Upper lobe of left lung (tissue), 4 donors: ENCODE measurements around the gene SNX4.

Experiments used
- EP300 ChIP-seq, 4 donors: sonication (generic); formaldehyde crosslinking; IDR thresholded peaks; one replicate each; pipeline ENCODE4 v1.5.1; 2017; ENCODE audit warnings: antibody characterized with exemption in 4 of 4, control low read depth in 2 of 4
- POLR2A ChIP-seq, 4 donors: fragments of 450-650 bp; IDR thresholded peaks; one replicate each; pipeline ENCODE4 v1.5.1; 2016 to 2017; ENCODE audit warnings: antibody characterized with exemption in 4 of 4, mild to moderate bottlenecking in 2 of 4
- TF ChIP-seq, protein P1 (sequence below), 6 experiments: fragments of 450-650 bp in 4 of 6; fragments of 200-600 bp in 2 of 6; sonication (generic) in 2 of 6; IDR thresholded peaks; one replicate each; pipeline ENCODE4 v1.5.1; 2016 to 2019; ENCODE audit warnings: antibody characterized with exemption in 6 of 6

DNA sequence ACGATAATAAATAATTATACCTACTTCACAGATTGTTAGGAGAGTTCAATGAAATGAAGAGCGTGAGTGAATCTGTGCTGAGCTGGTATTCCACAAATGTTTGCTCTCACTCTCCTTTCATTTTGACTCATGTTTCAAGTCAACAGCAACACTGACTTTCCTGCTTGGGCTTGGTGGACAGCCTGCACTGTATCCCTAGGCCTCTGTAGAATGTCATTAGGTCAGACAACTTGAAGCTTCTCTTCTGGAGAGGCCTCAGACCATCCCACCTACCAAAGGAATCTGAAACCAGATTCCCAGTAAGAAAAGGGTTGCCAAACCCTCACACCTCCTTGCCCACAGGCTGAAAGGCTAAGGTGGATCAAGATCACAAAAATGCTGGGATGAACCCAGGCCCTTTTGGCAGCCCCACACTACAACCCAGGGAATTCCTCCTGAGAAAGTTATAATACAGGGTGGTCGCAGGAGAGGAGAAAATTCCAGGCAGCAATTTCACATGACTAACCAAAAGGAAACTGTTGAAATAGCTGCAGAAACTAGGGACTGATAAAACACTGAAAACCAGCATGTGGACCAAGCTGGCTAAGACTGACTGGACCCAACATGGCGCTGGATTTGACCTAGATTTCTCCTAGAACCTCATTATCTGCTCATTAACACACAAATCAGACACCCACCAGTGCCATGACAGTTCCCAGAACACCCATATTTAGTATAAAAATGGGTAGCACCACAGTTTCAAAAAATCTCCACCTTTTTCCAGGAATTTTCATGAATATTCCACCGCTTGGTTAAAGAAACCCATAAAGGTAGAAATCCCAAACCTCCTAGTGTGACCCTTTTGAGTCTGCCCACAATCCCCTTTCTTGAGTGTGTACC, 87.9 kb downstream of the SNX4 start:
- TF ChIP-seq, protein P1, sequence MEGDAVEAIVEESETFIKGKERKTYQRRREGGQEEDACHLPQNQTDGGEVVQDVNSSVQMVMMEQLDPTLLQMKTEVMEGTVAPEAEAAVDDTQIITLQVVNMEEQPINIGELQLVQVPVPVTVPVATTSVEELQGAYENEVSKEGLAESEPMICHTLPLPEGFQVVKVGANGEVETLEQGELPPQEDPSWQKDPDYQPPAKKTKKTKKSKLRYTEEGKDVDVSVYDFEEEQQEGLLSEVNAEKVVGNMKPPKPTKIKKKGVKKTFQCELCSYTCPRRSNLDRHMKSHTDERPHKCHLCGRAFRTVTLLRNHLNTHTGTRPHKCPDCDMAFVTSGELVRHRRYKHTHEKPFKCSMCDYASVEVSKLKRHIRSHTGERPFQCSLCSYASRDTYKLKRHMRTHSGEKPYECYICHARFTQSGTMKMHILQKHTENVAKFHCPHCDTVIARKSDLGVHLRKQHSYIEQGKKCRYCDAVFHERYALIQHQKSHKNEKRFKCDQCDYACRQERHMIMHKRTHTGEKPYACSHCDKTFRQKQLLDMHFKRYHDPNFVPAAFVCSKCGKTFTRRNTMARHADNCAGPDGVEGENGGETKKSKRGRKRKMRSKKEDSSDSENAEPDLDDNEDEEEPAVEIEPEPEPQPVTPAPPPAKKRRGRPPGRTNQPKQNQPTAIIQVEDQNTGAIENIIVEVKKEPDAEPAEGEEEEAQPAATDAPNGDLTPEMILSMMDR (IDR thresholded peaks at IDR 0.05), result no peak
- no peak for TF ChIP-seq POLR2A (IDR thresholded peaks at IDR 0.05)
- no peak for TF ChIP-seq EP300 (IDR thresholded peaks at IDR 0.05)
